ENCODE results near the gene FAM210A.

GRCh38 chr18:13620206-13620672 lies 106.1 kb downstream of the FAM210A start:
- TF ChIP-seq, protein P1, sequence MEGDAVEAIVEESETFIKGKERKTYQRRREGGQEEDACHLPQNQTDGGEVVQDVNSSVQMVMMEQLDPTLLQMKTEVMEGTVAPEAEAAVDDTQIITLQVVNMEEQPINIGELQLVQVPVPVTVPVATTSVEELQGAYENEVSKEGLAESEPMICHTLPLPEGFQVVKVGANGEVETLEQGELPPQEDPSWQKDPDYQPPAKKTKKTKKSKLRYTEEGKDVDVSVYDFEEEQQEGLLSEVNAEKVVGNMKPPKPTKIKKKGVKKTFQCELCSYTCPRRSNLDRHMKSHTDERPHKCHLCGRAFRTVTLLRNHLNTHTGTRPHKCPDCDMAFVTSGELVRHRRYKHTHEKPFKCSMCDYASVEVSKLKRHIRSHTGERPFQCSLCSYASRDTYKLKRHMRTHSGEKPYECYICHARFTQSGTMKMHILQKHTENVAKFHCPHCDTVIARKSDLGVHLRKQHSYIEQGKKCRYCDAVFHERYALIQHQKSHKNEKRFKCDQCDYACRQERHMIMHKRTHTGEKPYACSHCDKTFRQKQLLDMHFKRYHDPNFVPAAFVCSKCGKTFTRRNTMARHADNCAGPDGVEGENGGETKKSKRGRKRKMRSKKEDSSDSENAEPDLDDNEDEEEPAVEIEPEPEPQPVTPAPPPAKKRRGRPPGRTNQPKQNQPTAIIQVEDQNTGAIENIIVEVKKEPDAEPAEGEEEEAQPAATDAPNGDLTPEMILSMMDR (IDR thresholded peaks at IDR 0.05), result no peak
- TF ChIP-seq POLR2AphosphoS5 (IDR thresholded peaks at IDR 0.05) (no peak), POLR2A (IDR thresholded peaks at IDR 0.05) (no peak)
